ENCODE data around the gene GCHFR. TPM values are rescaled to one million over a fixed set of nuclear protein-coding genes. Genes with fewer than 3 reads are reported as not detected.

The GCHFR gene
- total RNA-seq, 1 donor from 2014 or later, result 2.8 TPM

GRCh38 chr15:40721701-40722100 lies 42.2 kb upstream of the GCHFR start:
- H3K36me3 ChIP-seq, result peaks cover 5% of the 10 kb centered on the region

GRCh38 chr15:40722354-40722753 lies 41.5 kb upstream of the GCHFR start:
- Histone ChIP-seq H4K20me1 (ENCODE audit: low read depth) (no peaks in the 10 kb centered on the region), H3K4me1 (no peaks in the 10 kb centered on the region), H3K4me3 (no peak overlapping the region), H3K4me2 (no peak overlapping the region), H2AFZ (replicated peaks) (no peak overlapping the region), H3K36me3 (peaks cover 3% of the 10 kb centered on the region), H3F3A (ENCODE audit: low read depth) (peaks cover 12% of the 10 kb centered on the region), H3K9ac (no peak overlapping the region), H3K27me3 (no peaks in the 10 kb centered on the region), H3K9me3 (ENCODE audit: low read depth) (no peaks in the 10 kb centered on the region), H3K27ac (no peak overlapping the region), H3K79me2 (ENCODE audit: low read depth) (no peaks in the 10 kb centered on the region)
- no peaks in the 10 kb centered on the region for H3K9me3 Mint-ChIP-seq
- no peak for DNase-seq (ENCODE audit: low spot score)
- no peak overlapping the region for H3K27ac Mint-ChIP-seq
- no peak overlapping the region for H3K4me3 Mint-ChIP-seq
- H3K4me1 Mint-ChIP-seq, result no peaks in the 10 kb centered on the region
- TF ChIP-seq CTCF (IDR thresholded peaks at IDR 0.05) (no peak), EZH2phosphoT487 (IDR thresholded peaks at IDR 0.05) (no peak), EZH2 (IDR thresholded peaks at IDR 0.05) (no peak)
- H3K27me3 Mint-ChIP-seq (ENCODE audit: insufficient read depth, low read depth), result no peaks in the 10 kb centered on the region
- H3K36me3 Mint-ChIP-seq, result peaks cover 3% of the 10 kb centered on the region

More at GRCh38 chr15:40721701-40722100, 42.2 kb upstream of the GCHFR start:
- H3K27ac ChIP-seq, result no peak overlapping the region
- Mint-ChIP-seq H3K27ac (no peak overlapping the region), H3K4me3 (no peak overlapping the region), H3K27me3 (ENCODE audit: insufficient read depth, low read depth) (no peaks in the 10 kb centered on the region), H3K36me3 (peaks cover 3% of the 10 kb centered on the region), H3K9me3 (no peaks in the 10 kb centered on the region), H3K4me1 (no peaks in the 10 kb centered on the region)
- no peak overlapping the region for H3K9ac ChIP-seq
- peaks cover 12% of the 10 kb centered on the region for H3F3A ChIP-seq (ENCODE audit: low read depth)
- no peak overlapping the region for H2AFZ ChIP-seq (replicated peaks)
- DNase-seq (ENCODE audit: low spot score), result no peak
- TF ChIP-seq CTCF (IDR thresholded peaks at IDR 0.05), result no peak
- H3K27me3 ChIP-seq, result no peaks in the 10 kb centered on the region
- H3K4me2 ChIP-seq, result no peak overlapping the region
- H3K9me3 ChIP-seq (ENCODE audit: low read depth), result no peaks in the 10 kb centered on the region
- no peaks in the 10 kb centered on the region for H3K4me1 ChIP-seq
- no peak overlapping the region for H3K4me3 ChIP-seq
- H4K20me1 ChIP-seq (ENCODE audit: low read depth), result no peaks in the 10 kb centered on the region
- no peaks in the 10 kb centered on the region for H3K79me2 ChIP-seq (ENCODE audit: low read depth)

GRCh38 chr15:40722934-40723333 lies 40.9 kb upstream of the GCHFR start:
- Histone ChIP-seq H3K36me3 (no peaks in the 10 kb centered on the region), H3K27me3 (no peaks in the 10 kb centered on the region)

More at GRCh38 chr15:40722934-40723333, 40.9 kb upstream of the GCHFR start:
- no peaks in the 10 kb centered on the region for H3K79me2 ChIP-seq (ENCODE audit: low read depth)
- peaks cover 6% of the 10 kb centered on the region for H3K36me3 Mint-ChIP-seq
- H3K4me1 Mint-ChIP-seq, result no peaks in the 10 kb centered on the region
- no peak overlapping the region for H3K27ac ChIP-seq
- H2AFZ ChIP-seq (replicated peaks), result no peak overlapping the region
- H4K20me1 ChIP-seq (ENCODE audit: low read depth), result no peaks in the 10 kb centered on the region
- no peak for DNase-seq (ENCODE audit: low spot score)
- no peak for TF ChIP-seq CTCF (IDR thresholded peaks at IDR 0.05)
- TF ChIP-seq EZH2 (IDR thresholded peaks at IDR 0.05), result no peak
- no peak for TF ChIP-seq EZH2phosphoT487 (IDR thresholded peaks at IDR 0.05)
- H3K9me3 ChIP-seq (ENCODE audit: low read depth), result no peaks in the 10 kb centered on the region
- H3K9me3 Mint-ChIP-seq, result no peaks in the 10 kb centered on the region
- no peak overlapping the region for H3K4me3 ChIP-seq
- no peak overlapping the region for H3K4me3 Mint-ChIP-seq
- no peak overlapping the region for H3K4me2 ChIP-seq
- H3K27ac Mint-ChIP-seq, result no peak overlapping the region
- no peaks in the 10 kb centered on the region for H3K4me1 ChIP-seq
- H3F3A ChIP-seq (ENCODE audit: low read depth), result peaks cover 12% of the 10 kb centered on the region
- H3K27me3 Mint-ChIP-seq (ENCODE audit: insufficient read depth, low read depth), result no peaks in the 10 kb centered on the region
- no peak overlapping the region for H3K9ac ChIP-seq
